Caki2 (cell line): Measurements from ENCODE around the gene ANO4. TPM values are rescaled to one million over a fixed set of nuclear protein-coding genes. Genes with fewer than 3 reads are reported as not detected.

Experiments
- DNase-seq: peaks from one replicate; pipeline ENCODE4 v3.0.0-alpha.2; 2015; ENCODE audit warnings: low read depth
- in situ Hi-C: cut with HindIII; loops from 2 replicates; pipeline ENCODE4 v1.10.0; 2016; ENCODE audit warnings: low sequenced_read_pairs, low pct_unique_long_range_greater_than_20kb, mixed read lengths
- total RNA-seq: library from RNA; depleted of rRNA; stranded (reverse); fragments of >200 nt; shearing (Covaris generic); gene quantifications from 2 replicates; pipeline ENCODE4 v1.2.3, GENCODE V29; 2014; ENCODE audit warnings: low replicate concordance

Gene ANO4
- total RNA-seq, 1 experiment from 2014 or later = not detected

- DNase-seq = no peak
- in situ Hi-C loops = no loop called here
Measured at GRCh38 chr12:100858656-100859055, 64.1 kb downstream of the ANO4 start.

GRCh38 chr12:100859063-100859627, 64.6 kb downstream of the ANO4 start:
- in situ Hi-C loops = no loop called here
- no peak for DNase-seq

- in situ Hi-C loops = no loop called here
- peak; percentile 60 for DNase-seq
Measured at GRCh38 chr12:100860611-100861010, 66.0 kb downstream of the ANO4 start.

- in situ Hi-C loops = no loop called here
Measured at GRCh38 chr12:100862676-100863075, 68.1 kb downstream of the ANO4 start.

GRCh38 chr12:100864366-100864765, 69.8 kb downstream of the ANO4 start:
- in situ Hi-C loops = no loop called here

More at GRCh38 chr12:100862676-100863075, 68.1 kb downstream of the ANO4 start:
- no peak for DNase-seq

GRCh38 chr12:100867639-100868393, 73.2 kb downstream of the ANO4 start:
- in situ Hi-C loops = no loop called here
- DNase-seq = no peak

More at GRCh38 chr12:100864366-100864765, 69.8 kb downstream of the ANO4 start:
- DNase-seq = no peak

- in situ Hi-C loops = no loop called here
- DNase-seq = no peak
Measured at GRCh38 chr12:100868487-100868886, 73.9 kb downstream of the ANO4 start.

- in situ Hi-C loops = no loop called here
- DNase-seq = no peak
Measured at GRCh38 chr12:100871195-100871734, 76.7 kb downstream of the ANO4 start.

GRCh38 chr12:100875156-100875555, 80.6 kb downstream of the ANO4 start:
- in situ Hi-C loops = no loop called here

GRCh38 chr12:100875771-100876170, 81.2 kb downstream of the ANO4 start:
- in situ Hi-C loops = no loop called here
- DNase-seq = no peak

More at GRCh38 chr12:100875156-100875555, 80.6 kb downstream of the ANO4 start:
- DNase-seq = no peak

- DNase-seq = no peak
- in situ Hi-C loops = no loop called here
Measured at GRCh38 chr12:100877776-100878175, 83.2 kb downstream of the ANO4 start.

- DNase-seq = no peak
- in situ Hi-C loops = no loop called here
Measured at GRCh38 chr12:100895192-100895591, 100.6 kb downstream of the ANO4 start.

GRCh38 chr12:100896192-100896591, 101.6 kb downstream of the ANO4 start:
- DNase-seq = no peak
- in situ Hi-C loops = no loop called here

- in situ Hi-C loops = no loop called here
- no peak for DNase-seq
Measured at GRCh38 chr12:100897240-100897639, 102.7 kb downstream of the ANO4 start.

- in situ Hi-C loops = no loop called here
- DNase-seq = no peak
Measured at GRCh38 chr12:100899301-100899700, 104.7 kb downstream of the ANO4 start.

GRCh38 chr12:100900808-100901207, 106.2 kb downstream of the ANO4 start:
- no peak for DNase-seq
- in situ Hi-C loops = no loop called here

- DNase-seq = no peak
- in situ Hi-C loops = no loop called here
Measured at GRCh38 chr12:100901266-100901665, 106.7 kb downstream of the ANO4 start.

- DNase-seq = no peak
- in situ Hi-C loops = no loop called here
Measured at GRCh38 chr12:100904270-100904669, 109.7 kb downstream of the ANO4 start.

- in situ Hi-C loops = no loop called here
- DNase-seq = no peak
Measured at GRCh38 chr12:100908501-100908900, 113.9 kb downstream of the ANO4 start.
